WTC11 (cell line): ENCODE results near the gene NUDT14. TPM values are rescaled to one million over a fixed set of nuclear protein-coding genes. Genes with fewer than 3 reads are reported as not detected.

Source experiments
- ATAC-seq: fragments of 200-7000 bp; cut with Tn5 transposase; 2 replicates; pipeline ENCODE4 v1.10.0; 2021; ENCODE audit warnings: mild to moderate bottlenecking, moderate library complexity
- CTCF ChIA-PET: fragments of 300-600 bp; sonication (Branson Sonifier 250); formaldehyde crosslinking; loops from one replicate; lab custom pipeline; 2021; ENCODE audit warnings: antibody characterized with exemption; lab: Charles Lee
- POLR2A ChIA-PET: fragments of 350-600 bp; sonication (Branson Sonifier 250); formaldehyde crosslinking; loops from one replicate; lab custom pipeline; 2021; ENCODE audit warnings: antibody characterized with exemption; lab: Charles Lee
- DNase-seq: peaks from one replicate; pipeline ENCODE4 v3.0.0; 2021; ENCODE audit warnings: low spot score
- H3K27ac Mint-ChIP-seq: 2 replicates; pipeline ENCODE4 v1.8.0; 2021; ENCODE audit warnings: mixed read lengths
- H3K27me3 Mint-ChIP-seq: 2 replicates; pipeline ENCODE4 v1.8.0; 2021; ENCODE audit warnings: low read depth, mild to moderate bottlenecking, moderate library complexity, mixed read lengths
- H3K36me3 Mint-ChIP-seq: 2 replicates; pipeline ENCODE4 v1.8.0; 2021; ENCODE audit warnings: mixed read lengths
- H3K4me1 Mint-ChIP-seq: 2 replicates; pipeline ENCODE4 v1.8.0; 2022; ENCODE audit warnings: mixed read lengths
- H3K4me3 Mint-ChIP-seq: 2 replicates; pipeline ENCODE4 v1.8.0; 2021; ENCODE audit warnings: mild to moderate bottlenecking, moderate library complexity, mixed read lengths
- H3K9me3 Mint-ChIP-seq: 2 replicates; pipeline ENCODE4 v1.8.0; 2021; ENCODE audit warnings: mixed read lengths
- AR ChIP-seq: fragments of 250-450 bp; sonication (Bioruptor Pico); IDR thresholded peaks from 2 replicates; pipeline ENCODE4 v1.9.0; 2021; ENCODE audit warnings: mild to moderate bottlenecking
- ATF3 ChIP-seq: sonication (generic); formaldehyde crosslinking; conservative IDR thresholded peaks from 2 replicates; pipeline ENCODE4 v1.8.1; 2022; ENCODE audit warnings: mild to moderate bottlenecking, missing genetic modification reagents
- ATF6 ChIP-seq: sonication (generic); formaldehyde crosslinking; IDR thresholded peaks from 2 replicates; pipeline ENCODE4 v1.8.1; 2023; ENCODE audit warnings: mild to moderate bottlenecking, missing genetic modification reagents
- CBFB ChIP-seq: sonication (generic); formaldehyde crosslinking; IDR thresholded peaks from 2 replicates; pipeline ENCODE4 v1.8.1; 2022; ENCODE audit warnings: mild to moderate bottlenecking, low read depth, missing genetic modification reagents
- E2F1 ChIP-seq: sonication (generic); formaldehyde crosslinking; IDR thresholded peaks from 2 replicates; pipeline ENCODE4 v1.8.0; 2022; ENCODE audit warnings: mild to moderate bottlenecking, missing genetic modification reagents
- E2F4 ChIP-seq: sonication (generic); formaldehyde crosslinking; IDR thresholded peaks from 2 replicates; pipeline ENCODE4 v1.8.1; 2022; ENCODE audit warnings: low read depth, mild to moderate bottlenecking, moderate library complexity, missing genetic modification reagents, borderline replicate concordance
- FOXJ3 ChIP-seq: sonication (generic); formaldehyde crosslinking; IDR thresholded peaks from 2 replicates; pipeline ENCODE4 v1.9.0; 2021; ENCODE audit warnings: missing genetic modification reagents, mild to moderate bottlenecking, borderline replicate concordance
- FOXK1 ChIP-seq: sonication (generic); formaldehyde crosslinking; IDR thresholded peaks from 2 replicates; pipeline ENCODE4 v1.8.0; 2022; ENCODE audit warnings: mild to moderate bottlenecking, moderate library complexity, missing genetic modification reagents
- FOXP1 ChIP-seq: sonication (generic); formaldehyde crosslinking; IDR thresholded peaks from 2 replicates; pipeline ENCODE4 v1.8.0; 2022; ENCODE audit warnings: missing genetic modification reagents, mild to moderate bottlenecking, moderate library complexity, borderline replicate concordance
- GABPB1 ChIP-seq: sonication (generic); formaldehyde crosslinking; IDR thresholded peaks from 2 replicates; pipeline ENCODE4 v1.8.1; 2023; ENCODE audit warnings: mild to moderate bottlenecking, missing genetic modification reagents
- GRHL2 ChIP-seq: fragments of 250-450 bp; sonication (Bioruptor Pico); IDR thresholded peaks from 2 replicates; pipeline ENCODE4 v1.8.0; 2022; ENCODE audit warnings: mild to moderate bottlenecking, moderate library complexity; ENCODE audit not compliant: insufficient replicate concordance, severe bottlenecking
- GTF2I ChIP-seq: fragments of 250-450 bp; sonication (Bioruptor Pico); conservative IDR thresholded peaks from 2 replicates; pipeline ENCODE4 v1.4.0; 2021; ENCODE audit warnings: mild to moderate bottlenecking
- HMGA2 ChIP-seq: fragments of 250-450 bp; sonication (Bioruptor Pico); IDR thresholded peaks from 2 replicates; pipeline ENCODE4 v1.4.0; 2021; ENCODE audit warnings: mild to moderate bottlenecking, moderate library complexity
- IRF1 ChIP-seq: sonication (generic); formaldehyde crosslinking; IDR thresholded peaks from 2 replicates; pipeline ENCODE4 v1.8.0; 2023; ENCODE audit warnings: missing genetic modification reagents
- JUN ChIP-seq: sonication (generic); formaldehyde crosslinking; IDR thresholded peaks from 2 replicates; pipeline ENCODE4 v1.8.0; 2023; ENCODE audit warnings: mild to moderate bottlenecking, missing genetic modification reagents
- SOX15 ChIP-seq: fragments of 250-450 bp; sonication (Bioruptor Pico); IDR thresholded peaks from 2 replicates; pipeline ENCODE4 v1.9.0; 2021; ENCODE audit warnings: mild to moderate bottlenecking
- TEAD1 ChIP-seq: sonication (generic); formaldehyde crosslinking; IDR thresholded peaks from 2 replicates; pipeline ENCODE4 v1.8.0; 2022; ENCODE audit warnings: mild to moderate bottlenecking, missing genetic modification reagents
- ZBTB21 ChIP-seq: sonication (generic); formaldehyde crosslinking; IDR thresholded peaks from 2 replicates; pipeline ENCODE4 v1.8.1; 2023; ENCODE audit warnings: mild to moderate bottlenecking, missing genetic modification reagents, borderline replicate concordance
- ZBTB43 ChIP-seq: sonication (generic); formaldehyde crosslinking; IDR thresholded peaks from 2 replicates; pipeline ENCODE4 v1.8.1; 2023; ENCODE audit warnings: mild to moderate bottlenecking, missing genetic modification reagents
- ZNF396 ChIP-seq: fragments of 250-450 bp; sonication (Bioruptor Pico); IDR thresholded peaks from 2 replicates; pipeline ENCODE4 v1.8.0; 2021; ENCODE audit warnings: mild to moderate bottlenecking, moderate library complexity, borderline replicate concordance
- total RNA-seq: library from RNA; stranded (reverse); gene quantifications from 3 replicates; pipeline ENCODE4 v1.2.3, GENCODE V29; 2021
- TF ChIP-seq, protein P1 (sequence below): sonication (generic); formaldehyde crosslinking; IDR thresholded peaks from 2 replicates; pipeline ENCODE4 v1.8.1; 2023; ENCODE audit warnings: mild to moderate bottlenecking, missing genetic modification reagents, borderline replicate concordance

The NUDT14 gene
- total RNA-seq, 1 experiment from 2014 or later: 35.4 TPM

DNA sequence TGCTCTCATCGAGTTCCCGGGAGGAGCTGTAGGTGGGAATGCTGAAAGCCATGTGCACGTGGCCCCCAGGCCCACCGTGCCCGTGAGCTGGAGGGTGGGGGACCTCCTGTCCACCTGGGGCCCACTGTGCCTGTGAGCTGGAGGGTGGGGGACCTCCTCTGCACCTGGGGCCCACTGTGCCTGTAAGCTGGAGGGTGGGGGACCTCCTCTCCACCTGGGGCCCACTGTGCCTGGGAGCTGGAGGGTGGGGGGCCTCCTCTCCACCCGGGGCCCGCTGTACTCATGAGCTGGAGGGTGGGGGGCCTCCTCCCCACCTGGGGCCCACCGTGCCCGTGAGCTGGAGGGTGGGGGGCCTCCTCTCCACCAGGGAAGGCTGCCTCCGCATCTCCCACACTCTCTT lies 13.9 kb upstream of the NUDT14 start (continued):
- TF ChIP-seq, protein P1, sequence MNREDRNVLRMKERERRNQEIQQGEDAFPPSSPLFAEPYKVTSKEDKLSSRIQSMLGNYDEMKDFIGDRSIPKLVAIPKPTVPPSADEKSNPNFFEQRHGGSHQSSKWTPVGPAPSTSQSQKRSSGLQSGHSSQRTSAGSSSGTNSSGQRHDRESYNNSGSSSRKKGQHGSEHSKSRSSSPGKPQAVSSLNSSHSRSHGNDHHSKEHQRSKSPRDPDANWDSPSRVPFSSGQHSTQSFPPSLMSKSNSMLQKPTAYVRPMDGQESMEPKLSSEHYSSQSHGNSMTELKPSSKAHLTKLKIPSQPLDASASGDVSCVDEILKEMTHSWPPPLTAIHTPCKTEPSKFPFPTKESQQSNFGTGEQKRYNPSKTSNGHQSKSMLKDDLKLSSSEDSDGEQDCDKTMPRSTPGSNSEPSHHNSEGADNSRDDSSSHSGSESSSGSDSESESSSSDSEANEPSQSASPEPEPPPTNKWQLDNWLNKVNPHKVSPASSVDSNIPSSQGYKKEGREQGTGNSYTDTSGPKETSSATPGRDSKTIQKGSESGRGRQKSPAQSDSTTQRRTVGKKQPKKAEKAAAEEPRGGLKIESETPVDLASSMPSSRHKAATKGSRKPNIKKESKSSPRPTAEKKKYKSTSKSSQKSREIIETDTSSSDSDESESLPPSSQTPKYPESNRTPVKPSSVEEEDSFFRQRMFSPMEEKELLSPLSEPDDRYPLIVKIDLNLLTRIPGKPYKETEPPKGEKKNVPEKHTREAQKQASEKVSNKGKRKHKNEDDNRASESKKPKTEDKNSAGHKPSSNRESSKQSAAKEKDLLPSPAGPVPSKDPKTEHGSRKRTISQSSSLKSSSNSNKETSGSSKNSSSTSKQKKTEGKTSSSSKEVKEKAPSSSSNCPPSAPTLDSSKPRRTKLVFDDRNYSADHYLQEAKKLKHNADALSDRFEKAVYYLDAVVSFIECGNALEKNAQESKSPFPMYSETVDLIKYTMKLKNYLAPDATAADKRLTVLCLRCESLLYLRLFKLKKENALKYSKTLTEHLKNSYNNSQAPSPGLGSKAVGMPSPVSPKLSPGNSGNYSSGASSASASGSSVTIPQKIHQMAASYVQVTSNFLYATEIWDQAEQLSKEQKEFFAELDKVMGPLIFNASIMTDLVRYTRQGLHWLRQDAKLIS: no peak
- no peak for TF ChIP-seq SOX15
- no peak for TF ChIP-seq GRHL2 (CRISPR knock-in tag)
- no peak for TF ChIP-seq FOXK1 (CRISPR knock-in tag)
- no peak for TF ChIP-seq ATF6 (CRISPR knock-in tag)
- no peak for TF ChIP-seq GTF2I
- TF ChIP-seq ZBTB43 (CRISPR knock-in tag): no peak
- TF ChIP-seq GABPB1: no peak
- TF ChIP-seq E2F4: no peak
- no peak for TF ChIP-seq ZBTB21 (CRISPR knock-in tag)

- no peak overlapping the region for H3K4me3 Mint-ChIP-seq
- peaks cover 25% of the 10 kb centered on the region for H3K27me3 Mint-ChIP-seq
- peaks cover 15% of the 10 kb centered on the region for H3K4me1 Mint-ChIP-seq
- CTCF ChIA-PET: interaction anchor here (1.0 to 6.3 kb wide), 9 partner anchors 9 to 219 kb away, joined by 3 to 33 read pairs (median 4); partner anchors contain the start of genes JAG2 and NUDT14
- ATAC-seq (no peak), DNase-seq (no peak)
- H3K9me3 Mint-ChIP-seq: no peaks in the 10 kb centered on the region
- H3K27ac Mint-ChIP-seq: no peak overlapping the region
- H3K36me3 Mint-ChIP-seq: no peaks in the 10 kb centered on the region
- POLR2A ChIA-PET: no interaction called here
- TF ChIP-seq HMGA2 (no peak), IRF1 (CRISPR knock-in tag) (no peak), CBFB (CRISPR knock-in tag) (no peak), TEAD1 (CRISPR knock-in tag) (no peak), JUN (CRISPR knock-in tag) (no peak), AR (CRISPR knock-in tag) (no peak), ZNF396 (CRISPR knock-in tag) (no peak), ATF3 (CRISPR knock-in tag) (no peak), FOXJ3 (CRISPR knock-in tag) (no peak), E2F1 (CRISPR knock-in tag) (no peak), FOXP1 (CRISPR knock-in tag) (no peak)
These were observed 13.0 kb upstream of the NUDT14 start for GRCh38 chr14:105193916-105194782.
